Measurements from ENCODE around the gene SMYD1.

Gene SMYD1

DNA sequence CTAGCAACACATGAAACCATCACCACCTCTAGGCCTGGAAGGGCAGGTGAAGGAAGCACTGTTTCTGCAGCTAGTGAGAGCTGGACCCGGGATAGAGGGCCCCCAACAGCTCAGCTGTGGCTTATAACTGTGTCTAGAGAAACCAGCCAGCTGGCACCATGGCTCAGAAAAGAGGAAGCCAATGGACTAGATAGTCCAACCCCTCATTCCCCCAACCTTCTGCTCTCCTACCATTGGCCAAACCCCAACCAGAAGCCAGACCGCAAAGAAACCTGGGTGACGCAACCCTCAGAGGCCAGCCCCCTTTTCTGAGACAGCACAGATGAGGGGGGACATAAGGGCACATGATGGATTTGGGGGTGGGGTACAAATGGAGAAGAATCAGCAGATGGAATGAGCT is 24.3 kb downstream of the SMYD1 start:
- Histone ChIP-seq H3K36me3 (ENCODE audit: control insufficient read depth, low read depth, low read length) (no peaks in the 10 kb centered on the region), H3K4me3 (ENCODE audit: low read length) (no peak overlapping the region), H3K4me1 (ENCODE audit: control insufficient read depth, low read depth, low read length) (peaks cover under 1% of the 10 kb centered on the region), H3K9me3 (ENCODE audit: control insufficient read depth, low read depth, low read length) (no peaks in the 10 kb centered on the region), H3K9ac (ENCODE audit: low read length) (no peak overlapping the region), H3K27me3 (ENCODE audit: control insufficient read depth, insufficient read depth, low read length) (no peaks in the 10 kb centered on the region), H3K27ac (ENCODE audit: low read length) (no peak overlapping the region)

DNA sequence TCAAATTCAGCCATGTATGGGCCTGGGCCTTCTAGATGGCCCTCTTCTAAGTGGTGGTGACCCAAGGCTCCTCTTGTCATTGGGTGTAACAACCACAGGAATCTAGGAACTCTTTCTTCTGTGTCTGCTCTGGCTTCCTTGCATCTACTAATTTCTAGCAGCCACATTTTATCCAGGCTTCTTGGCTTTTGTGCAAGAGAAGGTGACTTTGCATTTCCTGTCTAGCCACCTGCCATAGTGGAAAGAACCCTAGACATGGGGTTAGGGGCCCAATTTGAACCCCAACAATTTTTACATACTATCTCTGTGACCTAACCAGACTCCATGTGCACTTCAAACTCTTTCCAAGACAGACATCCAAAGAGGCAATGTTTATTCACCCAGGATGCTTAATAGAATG is 25.1 kb downstream of the SMYD1 start:
- H3K36me3 ChIP-seq (ENCODE audit: control insufficient read depth, low read depth, low read length) = no peaks in the 10 kb centered on the region
- no peak overlapping the region for H3K9ac ChIP-seq (ENCODE audit: low read length)
- H3K27me3 ChIP-seq (ENCODE audit: control insufficient read depth, insufficient read depth, low read length) = no peaks in the 10 kb centered on the region
- no peak overlapping the region for H3K27ac ChIP-seq (ENCODE audit: low read length)
- H3K4me3 ChIP-seq (ENCODE audit: low read length) = no peak overlapping the region
- peaks cover 5% of the 10 kb centered on the region for H3K4me1 ChIP-seq (ENCODE audit: control insufficient read depth, low read depth, low read length)
- H3K9me3 ChIP-seq (ENCODE audit: control insufficient read depth, low read depth, low read length) = no peaks in the 10 kb centered on the region

DNA sequence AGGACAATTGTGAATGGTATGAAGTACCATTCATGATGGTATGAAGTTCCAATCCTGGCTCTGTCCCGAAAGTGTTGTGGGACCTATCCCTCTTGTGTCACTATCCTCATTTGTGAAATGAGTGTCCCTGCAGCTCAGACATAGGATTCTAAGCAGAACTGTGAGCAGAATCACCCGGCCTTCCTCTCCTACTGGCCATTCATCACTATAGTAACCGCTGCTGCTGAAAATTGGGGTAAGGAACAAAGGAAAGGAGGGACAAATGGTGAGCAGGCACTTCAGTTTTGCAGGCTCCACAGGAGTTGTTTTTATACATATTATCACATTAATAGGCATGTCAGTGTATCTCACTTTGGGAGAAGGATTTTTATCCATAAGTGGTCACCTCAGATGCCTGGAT is 27.4 kb downstream of the SMYD1 start:
- Histone ChIP-seq H3K4me3 (ENCODE audit: low read length) (no peak overlapping the region), H3K4me1 (ENCODE audit: control insufficient read depth, low read depth, low read length) (peaks cover 6% of the 10 kb centered on the region), H3K27me3 (ENCODE audit: control insufficient read depth, insufficient read depth, low read length) (no peaks in the 10 kb centered on the region), H3K36me3 (ENCODE audit: control insufficient read depth, low read depth, low read length) (no peaks in the 10 kb centered on the region), H3K9ac (ENCODE audit: low read length) (no peak overlapping the region), H3K27ac (ENCODE audit: low read length) (no peak overlapping the region), H3K9me3 (ENCODE audit: control insufficient read depth, low read depth, low read length) (no peaks in the 10 kb centered on the region)

DNA sequence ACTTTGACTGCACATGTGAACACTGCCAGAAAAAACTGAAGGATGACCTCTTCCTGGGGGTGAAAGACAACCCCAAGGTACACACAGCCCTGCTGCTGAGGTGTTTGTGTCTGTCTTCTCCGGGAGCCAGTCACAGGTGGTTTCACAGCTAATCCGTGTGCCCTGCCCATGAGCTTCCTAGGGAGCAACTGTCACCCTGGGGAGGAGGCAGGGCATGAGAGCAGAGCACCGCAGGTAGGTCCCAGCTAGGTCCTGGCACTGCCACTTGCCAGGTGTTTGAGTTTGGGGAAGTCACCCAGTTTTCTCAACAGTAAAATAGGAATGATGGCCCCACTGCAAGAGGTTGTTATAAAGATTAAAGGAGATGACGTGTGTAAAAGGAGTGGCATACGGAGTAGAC is 29.1 kb downstream of the SMYD1 start:
- Histone ChIP-seq H3K36me3 (ENCODE audit: control insufficient read depth, low read depth, low read length) (no peaks in the 10 kb centered on the region), H3K9me3 (ENCODE audit: control insufficient read depth, low read depth, low read length) (no peaks in the 10 kb centered on the region), H3K27me3 (ENCODE audit: control insufficient read depth, insufficient read depth, low read length) (no peaks in the 10 kb centered on the region), H3K4me1 (ENCODE audit: control insufficient read depth, low read depth, low read length) (peaks cover 12% of the 10 kb centered on the region), H3K27ac (ENCODE audit: low read length) (no peak overlapping the region), H3K4me3 (ENCODE audit: low read length) (no peak overlapping the region), H3K9ac (ENCODE audit: low read length) (no peak overlapping the region)

DNA sequence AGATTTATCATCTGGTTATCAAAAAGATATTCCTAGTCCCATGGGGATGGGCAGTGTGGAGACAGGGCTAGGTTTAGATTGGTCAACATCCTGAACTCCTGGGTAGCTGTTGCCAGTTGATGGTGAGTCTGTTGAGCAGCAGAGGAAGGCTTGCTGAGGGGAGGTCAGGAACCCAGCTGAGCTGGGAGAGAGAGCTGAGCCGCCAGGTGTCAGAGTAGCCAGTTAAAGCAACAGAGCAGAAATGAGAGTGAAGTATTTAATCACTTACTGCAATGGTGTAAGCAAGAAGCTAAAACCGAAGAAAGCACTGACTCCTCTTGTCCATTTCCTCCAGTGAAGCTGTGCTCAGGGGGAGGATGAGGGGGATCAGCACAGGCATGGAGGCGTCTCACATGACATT is 29.6 kb downstream of the SMYD1 start:
- H3K4me1 ChIP-seq (ENCODE audit: control insufficient read depth, low read depth, low read length) = peaks cover 12% of the 10 kb centered on the region
- H3K27me3 ChIP-seq (ENCODE audit: control insufficient read depth, insufficient read depth, low read length) = no peaks in the 10 kb centered on the region
- H3K4me3 ChIP-seq (ENCODE audit: low read length) = no peak overlapping the region
- no peak overlapping the region for H3K27ac ChIP-seq (ENCODE audit: low read length)
- no peaks in the 10 kb centered on the region for H3K36me3 ChIP-seq (ENCODE audit: control insufficient read depth, low read depth, low read length)
- no peaks in the 10 kb centered on the region for H3K9me3 ChIP-seq (ENCODE audit: control insufficient read depth, low read depth, low read length)
- no peak overlapping the region for H3K9ac ChIP-seq (ENCODE audit: low read length)

DNA sequence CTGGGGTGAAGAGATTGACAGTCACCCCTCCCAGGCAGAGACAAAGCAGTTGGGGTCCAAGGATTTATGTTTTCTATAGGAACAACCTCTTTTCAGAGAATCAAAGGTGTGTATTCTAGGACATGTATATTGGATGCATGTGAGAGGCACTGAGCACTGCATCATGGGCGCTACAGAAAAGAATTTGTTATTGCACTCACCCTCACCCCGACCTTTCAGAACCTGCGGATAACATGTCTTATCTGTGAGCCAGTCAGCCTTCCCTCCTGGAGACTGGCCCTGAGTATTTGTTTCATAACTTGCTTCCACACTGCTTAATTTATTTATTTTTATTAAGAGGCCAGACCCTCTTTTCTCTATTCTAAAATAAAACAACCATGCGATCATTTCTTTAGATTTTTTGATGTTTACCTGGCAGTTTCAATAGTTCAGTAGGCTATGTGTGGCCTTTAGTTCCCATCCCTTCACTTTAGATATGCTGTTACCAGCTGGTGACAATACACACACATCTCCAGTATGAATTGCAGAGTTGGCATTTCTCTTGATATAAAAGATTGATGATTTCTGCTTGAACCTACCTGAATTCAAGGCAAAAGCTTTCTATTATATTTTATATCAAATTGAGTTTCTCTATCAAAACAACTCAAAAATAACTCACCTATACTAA is 30.4 kb downstream of the SMYD1 start:
- H3K9me3 ChIP-seq (ENCODE audit: control insufficient read depth, low read depth, low read length) = no peaks in the 10 kb centered on the region
- H3K36me3 ChIP-seq (ENCODE audit: control insufficient read depth, low read depth, low read length) = no peaks in the 10 kb centered on the region
- no peak overlapping the region for H3K27ac ChIP-seq (ENCODE audit: low read length)
- H3K9ac ChIP-seq (ENCODE audit: low read length) = no peak overlapping the region
- H3K4me1 ChIP-seq (ENCODE audit: control insufficient read depth, low read depth, low read length) = peaks cover 12% of the 10 kb centered on the region
- no peak overlapping the region for H3K4me3 ChIP-seq (ENCODE audit: low read length)
- H3K27me3 ChIP-seq (ENCODE audit: control insufficient read depth, insufficient read depth, low read length) = no peaks in the 10 kb centered on the region

GRCh38 chr2:88098558-88098900 is 30.9 kb downstream of the SMYD1 start:
- Histone ChIP-seq H3K9ac (ENCODE audit: low read length) (no peak overlapping the region), H3K27me3 (ENCODE audit: control insufficient read depth, insufficient read depth, low read length) (no peaks in the 10 kb centered on the region), H3K27ac (ENCODE audit: low read length) (no peak overlapping the region), H3K4me1 (ENCODE audit: control insufficient read depth, low read depth, low read length) (peaks cover 12% of the 10 kb centered on the region), H3K36me3 (ENCODE audit: control insufficient read depth, low read depth, low read length) (no peaks in the 10 kb centered on the region), H3K9me3 (ENCODE audit: control insufficient read depth, low read depth, low read length) (no peaks in the 10 kb centered on the region), H3K4me3 (ENCODE audit: low read length) (no peak overlapping the region)

DNA sequence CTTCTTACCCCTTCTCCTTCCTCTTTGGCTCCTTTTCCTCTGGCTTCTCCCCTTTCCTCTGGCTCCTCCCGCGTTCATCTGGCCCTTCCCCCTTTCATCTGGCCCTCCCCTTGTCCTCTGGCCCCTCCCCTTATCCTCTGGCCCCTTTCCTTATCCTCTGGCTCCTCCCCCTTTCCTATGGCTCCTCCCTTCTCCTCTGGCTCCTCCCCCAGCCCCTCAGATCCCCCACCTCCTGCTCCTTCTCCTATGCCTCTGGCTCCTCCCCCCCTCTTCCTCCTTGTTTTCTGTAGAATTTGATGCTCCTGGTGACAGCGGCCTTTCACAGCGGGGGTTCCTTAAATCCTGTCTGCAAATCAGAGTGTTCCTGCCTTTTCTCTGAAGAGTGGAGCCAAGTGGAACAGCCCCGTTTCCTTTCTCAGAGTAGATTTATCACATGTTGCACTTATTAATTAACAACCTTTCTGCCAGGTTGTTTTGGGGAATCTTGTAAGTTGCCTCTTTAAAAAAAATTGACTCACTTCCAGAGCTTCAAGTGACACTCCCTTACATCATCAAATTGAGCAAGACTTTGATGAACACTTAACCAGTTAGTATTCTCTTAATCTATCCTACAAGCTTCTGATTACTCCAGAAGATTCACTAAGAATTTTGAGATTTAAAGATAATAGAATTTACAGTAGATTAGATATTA is 32.3 kb downstream of the SMYD1 start:
- H3K4me1 ChIP-seq (ENCODE audit: control insufficient read depth, low read depth, low read length) = peaks cover 12% of the 10 kb centered on the region
- H3K27me3 ChIP-seq (ENCODE audit: control insufficient read depth, insufficient read depth, low read length) = no peaks in the 10 kb centered on the region
- H3K36me3 ChIP-seq (ENCODE audit: control insufficient read depth, low read depth, low read length) = no peaks in the 10 kb centered on the region
- H3K9me3 ChIP-seq (ENCODE audit: control insufficient read depth, low read depth, low read length) = no peaks in the 10 kb centered on the region
- H3K4me3 ChIP-seq (ENCODE audit: low read length) = no peak overlapping the region
- no peak overlapping the region for H3K27ac ChIP-seq (ENCODE audit: low read length)
- H3K9ac ChIP-seq (ENCODE audit: low read length) = no peak overlapping the region

- Histone ChIP-seq H3K9me3 (ENCODE audit: control insufficient read depth, low read depth, low read length) (no peaks in the 10 kb centered on the region), H3K4me1 (ENCODE audit: control insufficient read depth, low read depth, low read length) (peaks cover 12% of the 10 kb centered on the region), H3K27me3 (ENCODE audit: control insufficient read depth, insufficient read depth, low read length) (no peaks in the 10 kb centered on the region), H3K27ac (ENCODE audit: low read length) (no peak overlapping the region), H3K9ac (ENCODE audit: low read length) (no peak overlapping the region), H3K4me3 (ENCODE audit: low read length) (no peak overlapping the region), H3K36me3 (ENCODE audit: control insufficient read depth, low read depth, low read length) (no peaks in the 10 kb centered on the region)
Measured at GRCh38 chr2:88100489-88100858, 32.8 kb downstream of the SMYD1 start.

DNA sequence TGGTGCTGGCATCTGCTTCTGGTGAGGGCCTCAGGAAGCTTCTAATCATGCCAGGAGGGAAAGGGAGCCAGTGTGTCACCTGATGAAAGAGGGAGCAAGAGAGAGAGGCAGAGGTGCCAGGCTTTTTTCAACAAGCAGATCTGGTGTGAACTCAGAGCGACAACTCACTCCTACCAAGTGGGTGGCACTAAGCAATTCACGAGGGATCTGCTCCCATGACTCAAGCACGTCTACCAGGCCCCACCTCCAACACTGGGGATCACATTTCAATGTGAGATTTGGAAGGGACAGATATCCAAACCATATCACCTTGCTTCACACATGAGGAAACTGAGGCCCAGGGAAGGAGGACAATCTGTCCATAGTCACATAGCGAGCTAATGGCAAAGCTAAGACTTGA is 41.2 kb downstream of the SMYD1 start:
- Histone ChIP-seq H3K36me3 (ENCODE audit: control insufficient read depth, low read depth, low read length) (no peaks in the 10 kb centered on the region), H3K4me3 (ENCODE audit: low read length) (no peak overlapping the region), H3K27me3 (ENCODE audit: control insufficient read depth, insufficient read depth, low read length) (no peaks in the 10 kb centered on the region), H3K9me3 (ENCODE audit: control insufficient read depth, low read depth, low read length) (no peaks in the 10 kb centered on the region), H3K4me1 (ENCODE audit: control insufficient read depth, low read depth, low read length) (no peaks in the 10 kb centered on the region), H3K9ac (ENCODE audit: low read length) (no peak overlapping the region), H3K27ac (ENCODE audit: low read length) (no peak overlapping the region)

- Histone ChIP-seq H3K4me1 (ENCODE audit: control insufficient read depth, low read depth, low read length) (no peaks in the 10 kb centered on the region), H3K27me3 (ENCODE audit: control insufficient read depth, insufficient read depth, low read length) (no peaks in the 10 kb centered on the region), H3K4me3 (ENCODE audit: low read length) (no peak overlapping the region), H3K9ac (ENCODE audit: low read length) (no peak overlapping the region), H3K36me3 (ENCODE audit: control insufficient read depth, low read depth, low read length) (no peaks in the 10 kb centered on the region), H3K9me3 (ENCODE audit: control insufficient read depth, low read depth, low read length) (no peaks in the 10 kb centered on the region), H3K27ac (ENCODE audit: low read length) (no peak overlapping the region)
Measured at GRCh38 chr2:88110830-88111229, 43.2 kb downstream of the SMYD1 start.

DNA sequence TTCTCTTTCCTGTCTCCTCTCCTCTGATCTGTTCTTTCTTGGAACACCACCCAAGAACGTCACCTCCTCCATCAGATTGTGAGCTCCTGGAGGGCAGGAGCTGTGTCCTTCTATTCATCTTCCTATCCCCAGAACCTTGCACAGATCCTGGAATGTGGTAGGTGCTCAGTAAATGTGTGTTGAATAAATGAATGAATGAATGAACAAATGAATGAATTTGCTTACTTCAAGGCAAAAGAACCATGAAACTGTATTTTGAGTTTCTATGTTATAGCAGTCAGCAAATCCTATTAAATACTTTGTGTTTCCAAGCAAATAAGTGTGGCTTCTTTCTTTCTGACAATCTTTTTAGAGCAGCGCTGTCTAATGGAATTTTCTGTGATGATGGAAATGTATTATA is 45.4 kb downstream of the SMYD1 start:
- Histone ChIP-seq H3K4me3 (ENCODE audit: low read length) (no peak overlapping the region), H3K9ac (ENCODE audit: low read length) (no peak overlapping the region), H3K9me3 (ENCODE audit: control insufficient read depth, low read depth, low read length) (no peaks in the 10 kb centered on the region), H3K27me3 (ENCODE audit: control insufficient read depth, insufficient read depth, low read length) (no peaks in the 10 kb centered on the region), H3K36me3 (ENCODE audit: control insufficient read depth, low read depth, low read length) (no peaks in the 10 kb centered on the region), H3K4me1 (ENCODE audit: control insufficient read depth, low read depth, low read length) (no peaks in the 10 kb centered on the region), H3K27ac (ENCODE audit: low read length) (no peak overlapping the region)

All from iPS-18a (cell line).